TTC549 (cell line): ENCODE data around the gene HADHB.
"Not testable (repeated sequence)": the region's sequence is repeated elsewhere in the genome, so short reads cannot be mapped to it uniquely, and the experiment has no call there.

Source experiments
- FAIRE-seq: peaks from 2 replicates; lab custom pipeline; 2012; peaks lifted over from hg19 to GRCh38; lab: Jason Lieb, UNC

The HADHB gene

GRCh38 chr2:26245231-26245732 is 543 bp downstream of the HADHB start:
- FAIRE-seq: no peak

GRCh38 chr2:26245810-26246209 is 1.1 kb downstream of the HADHB start:
- FAIRE-seq: no peak

GRCh38 chr2:26246818-26247217 is 2.1 kb downstream of the HADHB start:
- FAIRE-seq: no peak

DNA sequence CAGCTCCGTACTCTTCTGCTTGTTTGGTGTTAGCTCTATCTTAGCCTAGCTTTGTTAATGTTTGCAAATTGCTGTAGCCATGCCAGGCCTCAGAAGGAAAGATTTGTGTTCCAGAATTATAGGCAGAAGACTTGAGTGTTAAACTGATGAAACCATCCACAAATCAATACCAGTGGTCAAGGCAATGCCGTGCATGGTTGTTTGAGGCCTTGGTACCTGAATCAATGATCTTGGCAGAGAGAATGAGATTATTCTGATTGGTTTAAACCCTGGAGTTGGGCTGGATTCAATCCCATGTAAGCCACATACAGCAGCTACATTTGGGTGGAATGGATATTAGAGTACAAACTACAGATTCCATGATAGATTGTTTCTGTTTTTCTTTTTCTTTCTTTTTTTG is 4.9 kb downstream of the HADHB start:
- FAIRE-seq: no peak

GRCh38 chr2:26251893-26252292 is 7.2 kb downstream of the HADHB start:
- no peak for FAIRE-seq

DNA sequence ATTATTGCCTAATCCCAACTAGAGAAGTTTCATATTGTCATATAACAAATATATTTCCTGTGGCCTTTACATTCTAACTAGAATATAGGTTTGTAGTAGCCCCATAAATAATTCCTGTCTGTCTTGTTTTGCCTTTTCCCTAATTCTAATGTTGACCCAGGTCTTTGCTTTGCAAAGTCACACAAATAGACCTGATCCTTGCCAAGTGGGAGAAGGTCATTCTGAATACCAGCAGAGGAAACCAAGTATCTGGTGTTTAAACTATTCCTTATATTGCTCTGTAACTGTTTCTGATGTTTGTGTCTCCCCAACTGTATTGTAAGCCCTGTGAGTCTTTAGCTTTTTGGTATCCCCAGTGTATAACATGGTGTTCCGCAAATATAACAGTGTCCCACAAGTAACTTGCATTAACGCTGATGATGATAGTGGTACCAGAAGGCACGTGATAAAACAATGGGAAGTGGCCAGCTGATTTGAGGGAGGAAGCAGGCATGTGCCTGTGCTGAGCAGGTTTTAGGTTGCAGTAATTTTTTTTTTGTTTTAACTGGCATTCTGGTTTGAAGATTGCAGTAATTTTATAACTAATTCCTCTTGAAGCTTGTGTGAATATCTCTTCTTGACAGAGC is 11.1 kb downstream of the HADHB start:
- FAIRE-seq: no peak

DNA sequence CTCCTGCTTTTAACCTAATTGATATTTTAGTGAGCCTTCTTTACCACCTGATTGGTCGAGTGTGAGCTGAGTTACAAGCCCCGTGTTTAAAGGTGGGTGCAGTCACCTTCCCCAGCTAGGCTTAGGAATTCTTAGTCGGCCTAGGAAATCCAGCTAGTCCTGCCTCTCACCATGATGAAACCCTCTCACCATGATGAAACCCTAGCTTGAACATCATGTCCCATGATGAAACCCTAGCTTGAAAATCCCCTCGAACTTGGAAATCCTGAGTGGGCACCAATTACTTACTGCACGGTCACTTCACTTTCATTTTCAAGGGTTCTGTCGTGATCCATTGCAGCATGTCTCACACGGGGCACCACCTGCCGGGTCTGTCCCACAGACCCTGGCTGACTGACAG is 14.1 kb downstream of the HADHB start:
- not testable (repeated sequence) for FAIRE-seq

DNA sequence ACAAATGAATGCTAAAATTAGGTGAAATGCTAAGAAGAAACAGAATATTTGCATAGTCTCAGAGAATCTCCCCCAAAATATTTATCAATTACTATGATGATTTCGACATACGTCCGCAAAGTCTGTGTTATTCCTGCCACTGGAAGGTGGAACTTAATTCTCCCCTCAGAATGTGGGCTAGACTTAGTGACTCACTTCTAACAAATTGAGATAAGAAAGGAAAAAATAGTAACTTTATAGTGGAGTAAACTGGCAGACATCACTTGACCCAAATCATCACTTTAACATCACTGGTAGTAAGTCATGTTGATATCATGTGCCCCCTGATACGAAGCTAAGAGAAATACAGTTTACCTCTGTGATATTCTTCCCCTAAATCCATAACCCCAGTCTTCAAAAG is 23.5 kb downstream of the HADHB start:
- FAIRE-seq: no peak

DNA sequence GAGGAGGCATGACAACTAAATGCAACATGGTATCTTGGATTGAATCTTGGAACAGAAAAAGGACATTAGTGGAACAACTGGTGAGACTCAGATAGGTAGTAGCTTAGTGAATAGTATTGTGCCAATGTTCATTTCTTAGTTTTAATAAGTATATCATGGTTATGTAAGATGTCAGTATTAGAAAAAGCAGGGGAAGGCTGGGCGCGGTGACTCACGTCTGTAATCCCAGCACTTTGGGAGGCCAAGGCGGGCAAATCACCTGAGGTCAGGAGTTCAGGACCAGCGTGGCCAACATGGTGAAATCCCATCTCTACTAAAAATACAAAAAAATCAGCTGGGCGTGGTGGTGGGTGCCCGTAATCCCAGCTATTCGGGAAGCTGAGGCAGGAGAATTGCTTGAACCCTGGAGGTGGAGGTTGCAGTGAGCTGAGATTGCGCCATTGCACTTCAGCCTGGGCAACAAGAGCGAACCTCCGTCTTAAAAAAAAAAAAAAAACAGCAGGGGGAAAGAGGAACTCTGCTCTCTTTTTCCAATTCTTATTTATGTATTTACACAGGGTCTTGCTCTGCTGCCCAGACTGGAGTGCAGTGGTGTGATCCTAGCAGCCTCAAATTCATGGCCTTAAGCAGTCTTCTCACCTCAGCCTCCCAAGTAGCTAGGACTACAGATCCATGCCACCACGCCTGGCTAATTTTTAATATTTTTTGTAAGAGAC is 24.1 kb downstream of the HADHB start:
- FAIRE-seq: not testable (repeated sequence)

DNA sequence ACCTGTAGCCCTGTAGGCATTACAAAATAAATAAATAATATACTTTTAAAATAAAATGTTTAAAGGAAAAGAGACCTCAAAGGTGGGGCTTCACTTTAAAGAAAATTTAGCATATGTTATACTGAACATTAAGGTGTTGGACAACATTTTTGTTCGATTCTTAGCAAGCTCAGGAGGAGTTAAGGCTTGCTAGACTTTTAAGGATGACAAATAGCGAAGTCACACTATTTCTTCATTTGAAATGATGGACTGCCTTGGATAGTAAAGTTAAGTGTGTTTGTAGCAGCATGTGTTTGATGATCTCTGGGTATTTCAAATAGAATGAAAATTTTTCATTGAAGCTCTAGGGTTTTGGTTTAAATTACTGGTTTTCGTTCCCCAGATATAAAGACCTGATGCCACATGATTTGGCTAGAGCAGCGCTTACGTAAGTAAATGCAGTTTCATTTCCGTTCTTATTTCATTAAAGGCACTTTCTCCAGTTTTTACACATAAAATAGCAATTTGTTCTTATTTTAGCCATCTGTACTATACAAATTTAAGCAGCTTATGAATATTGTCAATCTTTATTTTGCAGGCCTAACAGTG is 24.9 kb downstream of the HADHB start:
- no peak for FAIRE-seq

DNA sequence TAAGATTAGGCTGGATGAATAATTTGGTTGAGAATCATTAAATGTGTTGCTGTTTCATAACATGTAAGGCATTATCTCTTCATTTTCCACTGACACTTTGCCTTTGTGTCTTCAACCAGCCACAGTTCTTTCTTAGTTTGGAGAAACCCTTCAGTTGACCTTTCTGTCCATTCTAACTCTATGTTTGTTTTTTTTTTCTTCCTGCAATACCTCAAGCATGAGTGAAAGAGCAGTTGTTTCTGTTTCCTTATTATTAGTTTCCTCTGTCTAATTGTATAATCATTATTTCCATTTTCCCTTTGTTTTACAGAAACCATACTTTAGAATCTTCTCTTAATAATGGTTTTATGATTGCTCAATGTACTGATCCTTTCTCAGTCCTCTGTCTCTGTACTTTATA is 25.6 kb downstream of the HADHB start:
- FAIRE-seq: no peak

GRCh38 chr2:26273501-26273900 is 28.8 kb downstream of the HADHB start:
- no peak for FAIRE-seq

DNA sequence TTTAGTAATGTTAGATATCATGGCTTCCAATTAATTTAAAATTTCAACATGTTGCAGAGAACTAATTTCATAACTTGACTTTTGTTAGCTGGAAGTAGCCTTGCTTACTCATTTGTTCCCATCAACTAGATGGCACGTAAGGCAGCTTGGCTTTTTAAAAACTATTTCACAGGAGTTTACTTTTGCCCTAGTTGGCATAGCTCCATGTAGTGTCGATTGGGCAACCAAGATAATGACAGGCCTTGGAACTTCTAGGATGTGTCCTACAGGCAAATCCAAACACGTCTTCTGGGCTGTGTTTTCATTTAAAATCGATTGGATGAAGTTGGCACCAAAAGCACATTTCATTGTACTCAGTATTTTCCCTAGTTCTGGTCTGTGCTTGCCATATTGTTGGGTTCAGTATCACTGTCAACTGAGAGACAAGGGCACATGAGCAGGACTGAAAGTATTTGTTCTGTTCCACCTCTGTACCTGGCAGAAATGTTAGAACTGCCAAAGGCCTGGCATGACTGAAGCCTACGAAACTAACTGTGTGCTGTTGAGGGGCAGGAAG is 29.4 kb downstream of the HADHB start:
- FAIRE-seq: no peak

DNA sequence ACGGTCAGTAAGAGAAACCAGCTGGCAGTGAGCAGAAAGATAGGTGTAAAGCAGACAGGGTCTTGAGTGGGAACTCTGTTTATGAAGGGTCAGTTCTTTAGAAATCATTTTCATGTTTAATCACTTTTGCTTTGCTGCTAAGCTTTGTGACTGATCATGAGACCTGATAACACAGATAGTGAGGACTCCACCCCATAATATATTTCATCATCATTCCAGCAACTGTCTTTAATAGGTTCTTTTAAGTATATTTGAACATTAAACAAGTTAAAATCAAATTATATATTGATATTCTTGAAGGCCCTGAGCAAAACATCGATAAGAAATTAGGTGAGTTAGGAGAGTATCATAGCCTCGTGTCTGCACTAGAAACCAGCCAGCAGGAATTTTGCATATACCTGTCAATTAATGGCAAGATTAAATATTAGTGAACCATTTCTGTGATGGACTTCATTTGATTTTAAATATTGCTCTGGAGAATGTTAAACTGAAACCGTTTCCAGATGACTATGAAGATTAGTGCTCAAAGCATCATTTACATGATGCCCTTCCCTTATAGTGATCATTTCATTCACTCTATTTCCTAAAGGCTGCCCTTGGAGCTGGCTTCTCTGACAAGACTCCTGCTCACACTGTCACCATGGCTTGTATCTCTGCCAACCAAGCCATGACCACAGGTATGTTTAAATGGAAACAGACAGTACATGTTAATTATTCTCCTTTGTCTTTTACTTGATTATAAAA is 31.9 kb downstream of the HADHB start:
- no peak for FAIRE-seq

GRCh38 chr2:26279886-26280285 is 35.1 kb downstream of the HADHB start:
- no peak for FAIRE-seq

- FAIRE-seq: no peak
Measured at GRCh38 chr2:26281226-26281625, 36.5 kb downstream of the HADHB start.

GRCh38 chr2:26283606-26284005 is 38.9 kb downstream of the HADHB start:
- no peak for FAIRE-seq

- FAIRE-seq: no peak
Measured at GRCh38 chr2:26284132-26284531, 39.4 kb downstream of the HADHB start.

DNA sequence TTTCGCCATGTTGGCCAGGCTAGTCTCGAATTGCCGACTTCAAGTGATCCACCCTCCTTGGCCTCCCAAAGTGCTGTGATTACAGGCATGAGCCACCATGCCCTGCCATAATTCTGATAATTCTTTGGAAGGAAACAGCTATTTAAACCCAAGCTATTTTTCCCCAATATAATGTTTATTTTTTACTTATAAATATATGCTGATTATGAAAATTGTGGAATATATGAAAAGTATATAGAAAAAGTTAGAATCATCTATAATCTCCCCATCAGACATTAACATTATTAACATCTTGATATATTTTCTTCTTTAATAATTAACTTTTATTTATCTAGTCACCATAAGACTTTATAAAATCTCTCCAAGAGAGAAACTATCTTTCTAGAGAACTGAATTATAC is 41.2 kb downstream of the HADHB start:
- peak; percentile 62 for FAIRE-seq

DNA sequence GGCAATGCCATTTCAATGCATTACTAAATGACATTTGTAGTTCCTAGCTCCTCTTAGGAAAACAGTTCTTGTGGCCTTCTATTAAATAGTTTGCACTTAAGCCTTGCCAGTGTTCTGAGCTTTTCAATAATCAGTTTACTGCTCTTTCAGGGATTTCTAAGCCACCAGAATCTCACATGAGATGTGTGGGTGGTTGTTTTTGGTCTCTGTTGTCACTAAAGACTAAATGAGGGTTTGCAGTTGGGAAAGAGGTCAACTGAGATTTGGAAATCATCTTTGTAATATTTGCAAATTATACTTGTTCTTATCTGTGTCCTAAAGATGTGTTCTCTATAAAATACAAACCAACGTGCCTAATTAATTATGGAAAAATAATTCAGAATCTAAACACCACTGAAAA is 45.3 kb downstream of the HADHB start:
- no peak for FAIRE-seq

DNA sequence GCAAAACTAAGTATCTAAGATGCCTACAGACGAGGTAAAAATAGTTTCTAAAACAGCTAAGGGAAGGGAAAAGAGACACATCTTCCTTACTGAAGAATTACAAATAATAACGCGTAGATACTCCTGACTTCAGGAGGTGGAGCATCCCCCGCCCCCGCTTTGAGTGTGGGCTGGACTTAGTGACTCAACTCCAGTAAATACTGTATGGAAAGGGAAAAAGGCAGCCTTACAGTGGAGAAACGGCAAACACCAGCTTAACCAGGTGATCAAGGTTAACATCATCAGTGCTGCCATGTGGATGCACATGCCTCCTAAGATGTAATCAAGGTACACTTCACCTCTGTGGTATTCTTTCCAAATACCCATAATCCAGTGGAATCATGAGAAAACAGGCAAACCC is 47.9 kb downstream of the HADHB start:
- FAIRE-seq: no peak

GRCh38 chr2:26295511-26295910 is 50.8 kb downstream of the HADHB start:
- no peak for FAIRE-seq

- FAIRE-seq: no peak
Measured at GRCh38 chr2:26297061-26297460, 52.3 kb downstream of the HADHB start.
